Measurements from ENCODE around the gene NRG2. TPM values are rescaled to one million over a fixed set of nuclear protein-coding genes. Genes with fewer than 3 reads are reported as not detected.
A peak's percentile ranks its signal among the peaks of the same experiment; 100 is the strongest.

Gene NRG2
- total and polyA plus RNA-seq, 12 donors, result 0.64 to 6.6 (median 2.9) TPM

DNA sequence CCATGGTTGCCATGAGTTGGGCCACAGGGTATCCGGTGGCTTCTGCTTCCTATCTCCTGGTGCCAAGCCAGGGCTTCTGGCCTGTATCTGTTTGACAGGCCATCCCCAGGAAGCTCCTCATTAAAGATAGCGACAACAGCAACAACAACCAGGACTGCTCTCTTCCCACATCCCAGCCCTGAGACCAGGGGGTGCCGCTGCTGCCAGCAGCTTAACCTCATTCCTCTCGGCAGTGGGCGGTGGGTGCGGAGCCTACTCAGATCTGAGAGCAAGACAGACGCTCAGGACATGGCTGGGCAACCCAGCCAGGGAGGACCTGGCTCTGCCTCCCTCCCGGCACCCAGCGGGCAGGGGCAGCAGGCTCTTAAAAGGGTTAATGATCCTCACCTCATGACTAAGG, 149.2 kb downstream of the NRG2 start:
- H3K4me3 ChIP-seq, result no peak overlapping the region
- no peaks in the 10 kb centered on the region for H3K27me3 ChIP-seq
- no peaks in the 10 kb centered on the region for H3K36me3 ChIP-seq
- DNase-seq (no peak), ATAC-seq (peak; percentile 23 to 92 (median 68))
- 40 to 50% methylated on average over 9 of the region's 9 CpGs for WGBS, 2 donors
- no peak overlapping the region for H3K27ac ChIP-seq
- TF ChIP-seq, protein P1, sequence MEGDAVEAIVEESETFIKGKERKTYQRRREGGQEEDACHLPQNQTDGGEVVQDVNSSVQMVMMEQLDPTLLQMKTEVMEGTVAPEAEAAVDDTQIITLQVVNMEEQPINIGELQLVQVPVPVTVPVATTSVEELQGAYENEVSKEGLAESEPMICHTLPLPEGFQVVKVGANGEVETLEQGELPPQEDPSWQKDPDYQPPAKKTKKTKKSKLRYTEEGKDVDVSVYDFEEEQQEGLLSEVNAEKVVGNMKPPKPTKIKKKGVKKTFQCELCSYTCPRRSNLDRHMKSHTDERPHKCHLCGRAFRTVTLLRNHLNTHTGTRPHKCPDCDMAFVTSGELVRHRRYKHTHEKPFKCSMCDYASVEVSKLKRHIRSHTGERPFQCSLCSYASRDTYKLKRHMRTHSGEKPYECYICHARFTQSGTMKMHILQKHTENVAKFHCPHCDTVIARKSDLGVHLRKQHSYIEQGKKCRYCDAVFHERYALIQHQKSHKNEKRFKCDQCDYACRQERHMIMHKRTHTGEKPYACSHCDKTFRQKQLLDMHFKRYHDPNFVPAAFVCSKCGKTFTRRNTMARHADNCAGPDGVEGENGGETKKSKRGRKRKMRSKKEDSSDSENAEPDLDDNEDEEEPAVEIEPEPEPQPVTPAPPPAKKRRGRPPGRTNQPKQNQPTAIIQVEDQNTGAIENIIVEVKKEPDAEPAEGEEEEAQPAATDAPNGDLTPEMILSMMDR (IDR thresholded peaks at IDR 0.05), result peak in 2 of 9 donors; percentile 11 to 20
- no peaks in the 10 kb centered on the region for H3K9me3 ChIP-seq
- H3K4me1 ChIP-seq, result peaks cover 3 to 32% (median 18%) of the 10 kb centered on the region in 9 donors
- intact Hi-C loops (cut with DNase I), result loop anchor here in 1 of 10 donors (10.0 kb wide), 1 partner anchor 71 kb away; no protein-coding TSS in a partner anchor

DNA sequence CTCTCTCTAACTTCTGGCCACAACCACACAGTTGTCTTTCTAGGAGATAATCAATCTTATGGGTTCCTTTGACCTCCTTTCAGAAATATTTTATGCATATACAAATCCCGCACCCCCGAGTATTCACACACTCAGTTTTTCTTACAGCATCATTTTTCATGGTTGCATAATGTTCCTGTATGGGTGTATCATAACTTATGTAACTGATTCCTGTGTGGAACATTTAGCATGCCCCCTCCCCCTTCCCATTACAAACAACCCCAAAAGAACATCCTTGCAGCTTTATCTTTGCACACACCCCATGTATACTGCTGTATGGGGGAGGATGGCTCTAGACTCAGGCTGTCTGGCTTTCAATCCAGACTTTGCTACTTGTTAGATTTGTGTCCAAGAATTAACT, 153.7 kb downstream of the NRG2 start:
- Histone ChIP-seq H3K9me3 (no peaks in the 10 kb centered on the region), H3K27ac (no peak overlapping the region), H3K36me3 (peaks cover 0 to 15% (median 0%) of the 10 kb centered on the region in 9 donors), H3K4me1 (peaks cover 0 to 16% (median 4%) of the 10 kb centered on the region in 9 donors), H3K4me3 (no peak overlapping the region), H3K27me3 (no peaks in the 10 kb centered on the region)
- TF ChIP-seq, protein P1 (IDR thresholded peaks at IDR 0.05), result no peak
- DNase-seq (no peak), ATAC-seq (no peak)
- intact Hi-C loops (cut with DNase I), result no loop called here
- 96 to 100% methylated on average over 2 of the region's 2 CpGs for WGBS, 2 donors

DNA sequence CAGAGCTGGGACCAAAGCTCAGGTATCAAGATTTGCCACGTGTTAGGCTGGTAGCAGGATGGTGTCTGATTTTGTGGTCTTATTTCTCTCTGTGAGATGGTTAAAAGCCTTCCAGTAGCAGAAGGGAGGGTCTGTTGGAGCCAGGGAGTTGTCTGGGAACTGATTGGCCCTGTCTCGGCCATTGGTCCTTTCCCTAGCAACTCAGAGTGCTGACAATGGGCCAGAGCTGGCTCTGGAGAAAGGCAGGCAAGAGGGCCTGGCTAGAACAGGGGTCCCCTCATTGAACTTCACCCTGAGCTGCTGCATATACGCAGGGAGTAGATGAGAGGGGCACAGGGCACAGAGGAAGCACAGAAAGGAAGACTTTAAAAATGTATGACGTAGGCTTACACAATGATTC, 154.7 kb downstream of the NRG2 start:
- peaks cover 0 to 15% (median 0%) of the 10 kb centered on the region in 9 donors for H3K36me3 ChIP-seq
- whole genome bisulfite sequencing, 2 donors, result 63% methylated on average over 4 of the region's 4 CpGs
- no peaks in the 10 kb centered on the region for H3K9me3 ChIP-seq
- H3K27ac ChIP-seq, result no peak overlapping the region
- intact Hi-C loops (cut with DNase I), result no loop called here
- H3K27me3 ChIP-seq, result no peaks in the 10 kb centered on the region
- no peak for DNase-seq
- peak in 3 of 8 donors; percentile 23 to 38 (median 25) for ATAC-seq
- H3K4me3 ChIP-seq, result no peak overlapping the region
- peaks cover 0 to 21% (median 0%) of the 10 kb centered on the region in 9 donors for H3K4me1 ChIP-seq
- TF ChIP-seq, protein P1 (IDR thresholded peaks at IDR 0.05), result no peak

DNA sequence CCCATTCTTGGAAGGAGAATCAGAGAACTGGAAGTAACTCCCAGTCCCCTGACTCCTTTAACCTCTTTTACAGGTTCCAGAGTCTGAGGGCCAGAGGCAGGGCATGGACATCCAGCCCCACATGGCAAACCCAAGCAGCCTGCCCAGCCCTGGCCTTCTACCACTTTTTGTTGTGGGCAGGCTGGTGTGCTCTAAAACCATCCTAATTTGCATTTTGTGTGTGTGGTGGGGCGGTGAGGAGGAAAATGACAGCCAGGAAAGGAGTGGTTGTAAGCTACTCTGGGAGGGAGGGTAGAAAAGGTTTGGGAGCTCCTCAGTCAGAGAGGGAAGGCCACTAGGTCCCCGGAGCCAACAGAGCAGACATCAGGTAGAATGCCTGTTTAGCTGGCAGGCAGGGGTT, 156.9 kb downstream of the NRG2 start:
- Histone ChIP-seq H3K9me3 (no peaks in the 10 kb centered on the region), H3K27me3 (no peaks in the 10 kb centered on the region), H3K27ac (no peak overlapping the region), H3K4me3 (no peak overlapping the region), H3K36me3 (peaks cover 0 to 15% (median 0%) of the 10 kb centered on the region in 9 donors), H3K4me1 (peaks cover 0 to 30% (median 5%) of the 10 kb centered on the region in 9 donors)
- ATAC-seq (no peak), DNase-seq (no peak)
- intact Hi-C loops (cut with DNase I), result no loop called here
- TF ChIP-seq, protein P1 (IDR thresholded peaks at IDR 0.05), result no peak
- 84 to 85% methylated on average over 2 of the region's 2 CpGs for WGBS, 2 donors

All from heart right ventricle (tissue), 16 donors.